Tibial nerve (tissue), 3 donors: ENCODE data around the gene NEBL.

Experiments used
- POLR2A ChIP-seq, 2 donors: fragments of 450-650 bp; IDR thresholded peaks; one replicate each; pipeline ENCODE4 v1.6.1; 2017; ENCODE audit warnings: antibody characterized with exemption in 2 of 2, mild to moderate bottlenecking in 2 of 2, moderate library complexity in 2 of 2
- TF ChIP-seq, protein P1 (sequence below), 5 experiments: fragments of 200-600 bp in 3 of 5; fragments of 450-650 bp in 2 of 5; sonication (generic) in 3 of 5; IDR thresholded peaks; one replicate each; pipeline ENCODE4 v1.5.1; 2016 to 2019; ENCODE audit warnings: antibody characterized with exemption in 5 of 5, mild to moderate bottlenecking in 3 of 5, moderate library complexity in 2 of 5

- TF ChIP-seq, protein P1, sequence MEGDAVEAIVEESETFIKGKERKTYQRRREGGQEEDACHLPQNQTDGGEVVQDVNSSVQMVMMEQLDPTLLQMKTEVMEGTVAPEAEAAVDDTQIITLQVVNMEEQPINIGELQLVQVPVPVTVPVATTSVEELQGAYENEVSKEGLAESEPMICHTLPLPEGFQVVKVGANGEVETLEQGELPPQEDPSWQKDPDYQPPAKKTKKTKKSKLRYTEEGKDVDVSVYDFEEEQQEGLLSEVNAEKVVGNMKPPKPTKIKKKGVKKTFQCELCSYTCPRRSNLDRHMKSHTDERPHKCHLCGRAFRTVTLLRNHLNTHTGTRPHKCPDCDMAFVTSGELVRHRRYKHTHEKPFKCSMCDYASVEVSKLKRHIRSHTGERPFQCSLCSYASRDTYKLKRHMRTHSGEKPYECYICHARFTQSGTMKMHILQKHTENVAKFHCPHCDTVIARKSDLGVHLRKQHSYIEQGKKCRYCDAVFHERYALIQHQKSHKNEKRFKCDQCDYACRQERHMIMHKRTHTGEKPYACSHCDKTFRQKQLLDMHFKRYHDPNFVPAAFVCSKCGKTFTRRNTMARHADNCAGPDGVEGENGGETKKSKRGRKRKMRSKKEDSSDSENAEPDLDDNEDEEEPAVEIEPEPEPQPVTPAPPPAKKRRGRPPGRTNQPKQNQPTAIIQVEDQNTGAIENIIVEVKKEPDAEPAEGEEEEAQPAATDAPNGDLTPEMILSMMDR (IDR thresholded peaks at IDR 0.05) = no peak
- TF ChIP-seq POLR2A (IDR thresholded peaks at IDR 0.05) = no peak
Measured at GRCh38 chr10:20742737-20743541, 154.2 kb downstream of the NEBL start.
